Measurements from ENCODE around the gene LAMA5. TPM values are rescaled to one million over a fixed set of nuclear protein-coding genes. Genes with fewer than 3 reads are reported as not detected.

The LAMA5 gene
- 100 to 1,000 TPM; 209 to 315 TPM for total RNA-seq
- 100 to 1,000 TPM; 116 to 279 TPM for polyA plus RNA-seq
- long read RNA-seq, donor 1, partial matches to known transcripts = 2,279 of 4,143 reads
- long read RNA-seq, donor 1, other reads (novel, unspliced or antisense) = 1,862 of 4,143 reads
- long read RNA-seq, donor 2, partial matches to known transcripts = 46 of 60 reads
- long read RNA-seq, donor 2, other reads (novel, unspliced or antisense) = 12 of 60 reads
- long read RNA-seq, donor 3, partial matches to known transcripts = 30 of 40 reads
- long read RNA-seq, donor 3, other reads (novel, unspliced or antisense) = 7 of 40 reads
- long read RNA-seq, donor 4, partial matches to known transcripts = 1,112 of 2,041 reads
- long read RNA-seq, donor 4, other reads (novel, unspliced or antisense) = 929 of 2,041 reads
- long read RNA-seq, donor 5, transcript LAMA5-212 (4 exons, 780 nt) = major isoform, 5 of 17 reads
- long read RNA-seq, donor 5, partial matches to known transcripts = 6 of 17 reads
- long read RNA-seq, donor 5, other reads (novel, unspliced or antisense) = 0 of 17 reads

GRCh38 chr20:62367136-62367632 lies at the start of gene LAMA5:
Gene LAMA5 (minus strand): TSS chr20:62367312. CDS start chr20:62367245, 67 bp downstream.
- peaks cover 0 to 3% (median 0%) of the 10 kb centered on the region in 4 donors for H3K36me3 ChIP-seq (ENCODE audit: control insufficient read depth in 4 of 4, insufficient read depth in 4 of 4, low read length in 4 of 4)
- peak within 1 kb of the TSS; percentile 70 for H3K4me3 ChIP-seq
- 0 to 1% methylated on average over 5 to 69 of the region's 70 CpGs for WGBS, 2 donors
- H3K9me3 ChIP-seq (ENCODE audit: control insufficient read depth in 4 of 4, insufficient read depth in 3 of 4, low read length in 3 of 4) = no peaks in the 10 kb centered on the region
- H3K27ac ChIP-seq (ENCODE audit: low read depth in 1 of 2, low read length in 1 of 2) = peak within 1 kb of the TSS; percentile 83 to 96
- DNase-seq (peak in 2 of 3 donors; percentile 51 to 69), ATAC-seq (ENCODE audit: insufficient read depth, low FRiP score) (peak; percentile 45)
- no peaks in the 10 kb centered on the region for H3K27me3 ChIP-seq (ENCODE audit: control insufficient read depth in 3 of 3, insufficient read depth in 3 of 3, low read length in 2 of 3)
- H3K4me1 ChIP-seq (ENCODE audit: control insufficient read depth in 5 of 5, insufficient read depth in 5 of 5, low read length in 5 of 5) = peaks cover 4 to 68% (median 46%) of the 10 kb centered on the region in 5 donors
- TF ChIP-seq CTCF (IDR thresholded peaks at IDR 0.05; ENCODE audit: control extremely low read depth, extremely low read depth) = no peak
- H3K9ac ChIP-seq (ENCODE audit: insufficient read depth in 1 of 2, low read length in 2 of 2) = no peak within 1 kb of the TSS

GRCh38 chr20:62415354-62416111 lies 48.4 kb upstream of the LAMA5 start:
- H3K27ac ChIP-seq (ENCODE audit: low read depth in 1 of 2, low read length in 1 of 2) = no peak overlapping the region
- 84 to 88% methylated on average over 21 to 24 of the region's 24 CpGs for WGBS, 2 donors
- peaks cover 0 to 3% (median 0%) of the 10 kb centered on the region in 5 donors for H3K4me1 ChIP-seq (ENCODE audit: control insufficient read depth in 5 of 5, insufficient read depth in 5 of 5, low read length in 5 of 5)
- TF ChIP-seq CTCF (IDR thresholded peaks at IDR 0.05; ENCODE audit: control extremely low read depth, extremely low read depth) = no peak
- H3K27me3 ChIP-seq (ENCODE audit: control insufficient read depth in 3 of 3, insufficient read depth in 3 of 3, low read length in 2 of 3) = no peaks in the 10 kb centered on the region
- DNase-seq = no peak
- H3K36me3 ChIP-seq (ENCODE audit: control insufficient read depth in 4 of 4, insufficient read depth in 4 of 4, low read length in 4 of 4) = no peaks in the 10 kb centered on the region
- H3K9ac ChIP-seq (ENCODE audit: insufficient read depth in 1 of 2, low read length in 2 of 2) = no peak overlapping the region
- H3K9me3 ChIP-seq (ENCODE audit: control insufficient read depth in 4 of 4, insufficient read depth in 3 of 4, low read length in 3 of 4) = no peaks in the 10 kb centered on the region
- no peak for ATAC-seq (ENCODE audit: insufficient read depth, low FRiP score)
- H3K4me3 ChIP-seq = no peak overlapping the region

- Histone ChIP-seq H3K9me3 (ENCODE audit: control insufficient read depth in 4 of 4, insufficient read depth in 3 of 4, low read length in 3 of 4) (no peaks in the 10 kb centered on the region), H3K36me3 (ENCODE audit: control insufficient read depth in 4 of 4, insufficient read depth in 4 of 4, low read length in 4 of 4) (no peaks in the 10 kb centered on the region), H3K4me3 (no peak overlapping the region), H3K4me1 (ENCODE audit: control insufficient read depth in 5 of 5, insufficient read depth in 5 of 5, low read length in 5 of 5) (peaks cover 0 to 14% (median 0%) of the 10 kb centered on the region in 5 donors), H3K9ac (ENCODE audit: insufficient read depth in 1 of 2, low read length in 2 of 2) (no peak overlapping the region), H3K27ac (ENCODE audit: low read depth in 1 of 2, low read length in 1 of 2) (no peak overlapping the region), H3K27me3 (ENCODE audit: control insufficient read depth in 3 of 3, insufficient read depth in 3 of 3, low read length in 2 of 3) (no peaks in the 10 kb centered on the region)
- DNase-seq = no peak
- WGBS, 2 donors = 85 to 90% methylated on average over 22 of the region's 22 CpGs
- no peak for TF ChIP-seq CTCF (IDR thresholded peaks at IDR 0.05; ENCODE audit: control extremely low read depth, extremely low read depth)
- no peak for ATAC-seq (ENCODE audit: insufficient read depth, low FRiP score)
Measured at GRCh38 chr20:62413896-62414481, 46.9 kb upstream of the LAMA5 start.
